ENCODE measurements around the gene P2RX4. TPM values are rescaled to one million over a fixed set of nuclear protein-coding genes. Genes with fewer than 3 reads are reported as not detected.

P2RX4 gene
- total and polyA plus RNA-seq, 2 donors (not counting 1 experiment from before 2014, with no cell fraction given): 30.4 to 31.9 TPM

GRCh38 chr12:121227294-121227693, 17.4 kb downstream of the P2RX4 start:
- Histone ChIP-seq H3K36me3 (replicated peaks in 1 of 2; ENCODE audit: control extremely low read depth in 1 of 2, control insufficient read depth in 1 of 2, extremely low read depth in 1 of 2, insufficient read depth in 2 of 2, low read length in 1 of 2) (peaks cover 0 to 14% of the 10 kb centered on the region in 2 experiments), H3K27ac (ENCODE audit: low read length in 2 of 2) (peak overlapping the region in 1 of 2 donors; percentile 36), H4K20me1 (ENCODE audit: control insufficient read depth, insufficient read depth, low read length, poor library complexity, severe bottlenecking) (no peaks in the 10 kb centered on the region), H2AFZ (ENCODE audit: insufficient read depth, low read depth, low read length, poor library complexity, severe bottlenecking) (no peak overlapping the region), H3K79me2 (ENCODE audit: control insufficient read depth, insufficient read depth, low read length) (no peaks in the 10 kb centered on the region), H3K4me1 (ENCODE audit: control insufficient read depth in 2 of 2, insufficient read depth in 2 of 2, low read length in 2 of 2) (peaks cover 17 to 31% of the 10 kb centered on the region in 2 donors), H3K4me2 (replicated peaks; ENCODE audit: low read depth, low read length, poor library complexity, severe bottlenecking) (peak overlapping the region; percentile 19), H3K9me3 (ENCODE audit: control extremely low read depth in 1 of 3, control insufficient read depth in 2 of 3, insufficient read depth in 1 of 3, low read length in 2 of 3) (no peaks in the 10 kb centered on the region), H3K27me3 (replicated peaks in 1 of 4; ENCODE audit: control extremely low read depth in 1 of 4, control insufficient read depth in 3 of 4, insufficient read depth in 4 of 4, low read length in 3 of 4) (no peaks in the 10 kb centered on the region), H3K4me3 (ENCODE audit: control extremely low read depth in 1 of 5, extremely low read depth in 1 of 5, insufficient read depth in 1 of 5, low read depth in 2 of 5, low read length in 4 of 5) (no peak overlapping the region), H3K9ac (ENCODE audit: low read length) (no peak overlapping the region)
- Mint-ChIP-seq H3K4me1 (peaks cover 32% of the 10 kb centered on the region), H3K27me3 (no peaks in the 10 kb centered on the region), H3K27ac (peak overlapping the region; percentile 83), H3K4me3 (peak overlapping the region; percentile 23), H3K9me3 (ENCODE audit: insufficient read depth) (no peaks in the 10 kb centered on the region)
- POLR2A ChIA-PET: no interaction called here
- intact Hi-C loops (cut with micrococcal nuclease): no loop called here
- DNase-seq (peak; percentile 42), ATAC-seq (ENCODE audit: low read depth) (peak; percentile 62)
- TF ChIP-seq, protein P1, sequence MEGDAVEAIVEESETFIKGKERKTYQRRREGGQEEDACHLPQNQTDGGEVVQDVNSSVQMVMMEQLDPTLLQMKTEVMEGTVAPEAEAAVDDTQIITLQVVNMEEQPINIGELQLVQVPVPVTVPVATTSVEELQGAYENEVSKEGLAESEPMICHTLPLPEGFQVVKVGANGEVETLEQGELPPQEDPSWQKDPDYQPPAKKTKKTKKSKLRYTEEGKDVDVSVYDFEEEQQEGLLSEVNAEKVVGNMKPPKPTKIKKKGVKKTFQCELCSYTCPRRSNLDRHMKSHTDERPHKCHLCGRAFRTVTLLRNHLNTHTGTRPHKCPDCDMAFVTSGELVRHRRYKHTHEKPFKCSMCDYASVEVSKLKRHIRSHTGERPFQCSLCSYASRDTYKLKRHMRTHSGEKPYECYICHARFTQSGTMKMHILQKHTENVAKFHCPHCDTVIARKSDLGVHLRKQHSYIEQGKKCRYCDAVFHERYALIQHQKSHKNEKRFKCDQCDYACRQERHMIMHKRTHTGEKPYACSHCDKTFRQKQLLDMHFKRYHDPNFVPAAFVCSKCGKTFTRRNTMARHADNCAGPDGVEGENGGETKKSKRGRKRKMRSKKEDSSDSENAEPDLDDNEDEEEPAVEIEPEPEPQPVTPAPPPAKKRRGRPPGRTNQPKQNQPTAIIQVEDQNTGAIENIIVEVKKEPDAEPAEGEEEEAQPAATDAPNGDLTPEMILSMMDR (IDR thresholded peaks at IDR 0.05): no peak
- TF ChIP-seq EZH2 (IDR thresholded peaks at IDR 0.05; ENCODE audit: borderline replicate concordance, insufficient read depth, low read depth, low read length, poor library complexity, severe bottlenecking): no peak
- WGBS (ENCODE audit: insufficient coverage): 69% methylated on average over 8 of the region's 9 CpGs
- CTCF ChIA-PET: interaction anchor here (0.6 to 1.0 kb wide), 3 partner anchors 14 to 562 kb away, joined by 3 read pairs; partner anchors contain the start of gene CAMKK2

- intact Hi-C loops (cut with micrococcal nuclease): no loop called here
- no peak overlapping the region for H3K4me2 ChIP-seq (replicated peaks; ENCODE audit: low read depth, low read length, poor library complexity, severe bottlenecking)
Observed at GRCh38 chr12:121228919-121229665, 19.2 kb downstream of the P2RX4 start.

More at GRCh38 chr12:121228919-121229665, 19.2 kb downstream of the P2RX4 start:
- Mint-ChIP-seq H3K27ac (no peak overlapping the region), H3K4me3 (no peak overlapping the region), H3K9me3 (ENCODE audit: insufficient read depth) (no peaks in the 10 kb centered on the region), H3K27me3 (no peaks in the 10 kb centered on the region), H3K4me1 (peaks cover 17% of the 10 kb centered on the region)
- no peak overlapping the region for H3K4me3 ChIP-seq (ENCODE audit: control extremely low read depth in 1 of 5, extremely low read depth in 1 of 5, insufficient read depth in 1 of 5, low read depth in 2 of 5, low read length in 4 of 5)
- CTCF ChIA-PET: interaction anchor here (0.7 to 2.8 kb wide), 3 partner anchors 11 to 169 kb away, joined by 3 to 22 read pairs (median 9); no protein-coding TSS in a partner anchor
- H3K27ac ChIP-seq (ENCODE audit: low read length in 2 of 2): no peak overlapping the region
- H3K9me3 ChIP-seq (ENCODE audit: control extremely low read depth in 1 of 3, control insufficient read depth in 2 of 3, insufficient read depth in 1 of 3, low read length in 2 of 3): no peaks in the 10 kb centered on the region
- no peak overlapping the region for H2AFZ ChIP-seq (ENCODE audit: insufficient read depth, low read depth, low read length, poor library complexity, severe bottlenecking)
- ATAC-seq (ENCODE audit: low read depth) (no peak), DNase-seq (no peak)
- H4K20me1 ChIP-seq (ENCODE audit: control insufficient read depth, insufficient read depth, low read length, poor library complexity, severe bottlenecking): no peaks in the 10 kb centered on the region
- H3K4me1 ChIP-seq (ENCODE audit: control insufficient read depth in 2 of 2, insufficient read depth in 2 of 2, low read length in 2 of 2): peaks cover under 1 to 14% of the 10 kb centered on the region in 2 donors
- WGBS (ENCODE audit: insufficient coverage): 96% methylated on average over 23 of the region's 24 CpGs
- no peak overlapping the region for H3K9ac ChIP-seq (ENCODE audit: low read length)
- TF ChIP-seq, protein P1 (IDR thresholded peaks at IDR 0.05): no peak
- TF ChIP-seq EZH2 (IDR thresholded peaks at IDR 0.05; ENCODE audit: borderline replicate concordance, insufficient read depth, low read depth, low read length, poor library complexity, severe bottlenecking): no peak
- no peaks in the 10 kb centered on the region for H3K79me2 ChIP-seq (ENCODE audit: control insufficient read depth, insufficient read depth, low read length)
- POLR2A ChIA-PET: interaction anchor here (0.5 to 0.6 kb wide), 2 partner anchors 38 to 1942 kb away, joined by 3 to 5 read pairs; no protein-coding TSS in a partner anchor
- no peaks in the 10 kb centered on the region for H3K27me3 ChIP-seq (replicated peaks in 1 of 4; ENCODE audit: control extremely low read depth in 1 of 4, control insufficient read depth in 3 of 4, insufficient read depth in 4 of 4, low read length in 3 of 4)
- H3K36me3 ChIP-seq (replicated peaks in 1 of 2; ENCODE audit: control extremely low read depth in 1 of 2, control insufficient read depth in 1 of 2, extremely low read depth in 1 of 2, insufficient read depth in 2 of 2, low read length in 1 of 2): peaks cover 0 to 24% of the 10 kb centered on the region in 2 experiments

All from B cell (primary cell).